DMS153 treated with DMSO at 0.1 percent for 48 hours (cell line): Measurements from ENCODE around the gene SHISAL1.

Source experiments
- DNase-seq: peaks from one replicate; lab custom pipeline; 2025; ENCODE audit not compliant: unreplicated experiment; lab: John Stamatoyannopoulos, UW

SHISAL1 gene

DNA sequence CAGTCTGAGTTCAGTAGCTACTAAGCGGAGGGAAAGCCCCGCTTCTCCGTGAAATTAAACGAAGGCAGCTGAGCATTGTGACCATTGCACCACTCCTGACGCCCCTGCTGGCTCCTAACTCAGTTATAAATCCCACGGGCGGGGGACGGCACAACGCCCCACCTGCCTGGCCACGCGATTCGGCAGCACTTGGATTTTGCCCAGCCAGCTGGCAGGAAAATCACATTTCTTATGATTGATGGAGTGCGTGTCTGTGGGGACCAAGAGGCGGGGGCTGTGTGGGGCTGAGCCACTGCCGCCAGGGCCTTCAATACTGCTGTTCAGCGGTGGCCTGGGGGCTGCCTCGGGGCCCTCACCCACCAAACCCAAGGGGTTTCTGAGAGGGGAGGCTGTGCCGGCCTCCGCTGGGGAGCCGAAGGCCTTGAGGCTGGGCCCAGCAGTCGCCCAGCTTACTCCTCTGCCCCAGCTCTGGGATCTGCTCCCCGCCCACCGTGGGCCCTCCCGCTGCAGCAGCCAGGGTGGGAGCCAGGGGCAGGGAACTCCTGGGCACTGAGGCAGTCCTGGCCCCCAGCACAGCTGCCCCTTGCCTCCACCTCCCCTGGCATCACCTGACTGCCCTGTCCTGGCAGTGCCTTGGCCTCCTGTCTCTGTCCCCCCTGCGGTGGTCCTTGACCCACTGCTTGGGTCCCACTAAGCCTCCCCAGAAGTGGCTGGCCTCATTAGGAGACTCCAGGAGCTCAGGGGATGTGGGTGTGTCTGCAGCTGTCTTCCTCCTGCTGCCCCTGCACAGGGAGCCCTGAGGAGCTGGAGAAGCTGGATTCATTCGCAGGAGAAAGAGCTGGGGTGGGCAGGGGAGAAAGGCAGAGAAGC, 30.7 kb downstream of the SHISAL1 start:
- DNase-seq, result no peak

DNA sequence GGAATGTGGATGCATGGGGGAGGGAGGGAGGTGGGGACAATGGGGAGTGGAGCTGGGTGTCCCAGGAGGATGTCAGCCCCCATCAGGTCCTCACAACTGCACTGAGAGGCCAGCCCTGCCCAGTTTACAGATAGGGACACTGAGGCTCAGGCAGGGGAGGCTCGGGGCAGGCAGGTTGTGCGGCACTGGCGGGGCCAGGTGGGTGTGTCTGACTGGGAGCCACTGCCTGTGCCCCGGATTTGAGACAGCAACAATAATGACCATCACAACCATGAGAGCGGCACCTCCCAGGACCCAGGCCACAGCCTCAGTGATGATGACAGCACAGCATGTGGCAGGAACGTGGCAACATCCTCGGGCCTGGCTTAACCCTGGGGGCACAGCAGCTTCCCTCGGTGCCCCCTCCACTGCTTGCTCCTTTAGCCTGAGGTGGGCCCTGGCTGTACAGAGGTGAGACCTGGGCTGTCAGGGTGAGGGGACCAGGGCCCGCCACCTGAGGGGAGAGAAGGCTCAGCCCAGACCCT, 32.0 kb downstream of the SHISAL1 start:
- DNase-seq, result no peak

DNA sequence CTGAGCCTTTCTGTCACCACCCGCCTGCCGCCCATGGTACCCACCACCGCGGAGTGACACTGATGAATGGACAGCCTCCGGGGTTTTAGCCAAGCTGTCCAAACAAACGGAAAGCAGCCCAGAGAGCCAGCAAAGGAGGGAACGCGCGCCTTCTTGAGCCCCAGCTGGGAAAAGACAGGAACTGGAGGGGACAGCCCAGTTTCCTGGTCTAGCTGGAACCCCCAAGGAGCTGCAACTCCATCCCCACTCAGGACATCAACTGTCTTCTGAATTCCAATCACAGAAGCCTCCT, 33.7 kb downstream of the SHISAL1 start:
- no peak for DNase-seq

DNA sequence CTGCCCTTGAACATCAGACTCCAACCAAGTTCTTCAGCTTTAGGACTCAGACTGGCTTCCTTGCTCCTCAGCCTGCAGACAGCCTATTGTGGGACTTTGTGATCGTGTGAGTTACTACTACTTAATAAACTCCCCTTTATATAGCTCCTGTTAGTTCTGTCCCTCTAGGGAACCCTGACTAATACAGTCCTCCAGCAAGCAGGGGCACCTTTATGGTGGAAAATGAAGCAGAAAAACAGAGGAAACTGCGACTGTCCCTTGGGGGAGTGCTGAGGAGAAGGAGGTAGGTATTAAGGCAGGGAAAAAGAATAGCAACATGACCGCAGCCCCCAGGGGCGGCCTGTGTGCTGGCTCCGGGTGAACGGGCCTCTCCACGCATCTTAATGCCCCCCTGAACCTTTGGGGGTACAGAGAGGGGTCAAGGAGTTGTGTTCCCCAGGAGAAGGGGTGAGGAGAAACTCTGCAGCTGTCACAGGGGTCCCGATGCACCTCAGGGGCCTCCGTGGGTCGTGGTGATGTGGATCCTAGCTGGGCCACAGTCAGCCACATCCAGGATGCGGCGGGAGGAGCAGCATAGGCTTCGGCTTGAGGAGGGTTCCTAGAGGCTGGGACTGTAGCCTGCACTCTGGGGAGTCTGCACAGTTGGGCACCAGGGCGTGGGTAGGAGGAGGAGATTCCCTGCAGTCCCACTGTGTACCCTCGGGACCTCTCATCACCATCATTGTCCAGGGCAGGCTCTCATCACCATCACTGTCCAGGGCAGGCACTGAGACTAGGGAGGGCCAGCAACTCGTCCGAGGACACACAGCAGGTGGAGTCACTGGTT, 34.3 kb downstream of the SHISAL1 start:
- no peak for DNase-seq

DNA sequence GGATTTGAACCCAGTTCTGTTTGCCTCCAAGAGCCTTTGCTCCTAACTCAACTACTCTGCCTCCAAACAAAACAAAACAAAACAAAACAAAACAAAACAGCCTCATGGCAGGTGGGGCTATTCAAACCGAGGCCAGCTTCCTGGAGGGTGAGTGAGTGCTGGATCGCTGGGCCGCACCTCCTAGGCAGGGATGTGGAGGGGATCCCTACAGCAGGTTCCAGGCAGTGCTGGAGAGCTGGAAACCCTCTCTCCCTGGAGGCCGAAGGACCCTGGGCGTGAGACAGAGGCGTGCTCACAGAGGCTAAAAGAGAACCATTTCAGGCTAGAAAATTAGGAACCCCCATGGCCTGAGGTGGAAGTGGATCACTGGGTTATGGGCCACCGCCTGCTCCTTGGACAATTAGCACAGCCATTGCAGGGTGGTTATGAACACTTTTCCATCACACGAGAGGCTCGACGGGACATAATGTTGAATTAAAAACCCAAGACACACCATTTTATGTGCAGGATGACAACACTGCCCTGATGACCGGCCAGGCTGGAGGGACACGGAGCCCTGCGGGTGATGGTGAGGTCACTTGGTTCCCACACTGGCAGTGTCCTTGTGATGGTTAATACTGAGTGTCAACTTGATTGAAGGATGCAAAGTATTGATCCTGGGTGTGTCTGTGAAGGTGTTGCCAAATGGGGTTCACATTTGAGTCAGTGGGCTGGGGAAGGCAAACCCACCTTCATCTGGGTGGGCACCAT, 35.2 kb downstream of the SHISAL1 start:
- DNase-seq, result no peak

DNA sequence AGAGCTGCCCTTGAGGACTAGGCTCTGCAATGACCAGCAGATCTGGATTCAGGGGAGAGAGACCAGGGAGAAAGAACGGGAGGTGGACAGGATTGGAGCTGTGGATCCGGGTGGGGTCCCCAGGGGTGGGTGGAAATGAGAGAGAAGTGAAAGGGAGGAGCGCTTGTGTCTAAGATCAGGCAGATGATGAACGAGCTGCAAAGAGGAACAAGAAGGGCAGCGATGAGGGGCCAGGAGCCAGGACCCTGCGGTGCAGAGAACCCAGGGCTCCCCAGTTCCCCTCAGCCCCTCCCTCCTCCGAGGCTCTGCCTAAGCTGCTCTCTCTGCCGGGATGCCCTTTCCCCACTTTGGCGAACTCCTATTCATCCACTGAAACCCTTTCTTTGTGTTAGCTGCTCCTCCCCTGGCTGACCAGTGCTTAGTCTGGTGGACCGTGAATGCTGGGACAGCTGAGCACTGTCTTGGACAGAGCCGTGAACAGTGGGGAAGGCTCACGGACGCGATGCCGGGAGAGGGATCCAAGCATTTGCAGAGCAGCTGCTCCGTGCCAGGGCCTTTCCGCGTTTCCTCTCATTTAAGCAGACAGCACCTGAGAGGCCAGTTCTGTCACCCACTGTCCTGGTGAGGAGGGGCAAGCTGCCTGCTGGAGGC, 35.9 kb downstream of the SHISAL1 start:
- no peak for DNase-seq

DNA sequence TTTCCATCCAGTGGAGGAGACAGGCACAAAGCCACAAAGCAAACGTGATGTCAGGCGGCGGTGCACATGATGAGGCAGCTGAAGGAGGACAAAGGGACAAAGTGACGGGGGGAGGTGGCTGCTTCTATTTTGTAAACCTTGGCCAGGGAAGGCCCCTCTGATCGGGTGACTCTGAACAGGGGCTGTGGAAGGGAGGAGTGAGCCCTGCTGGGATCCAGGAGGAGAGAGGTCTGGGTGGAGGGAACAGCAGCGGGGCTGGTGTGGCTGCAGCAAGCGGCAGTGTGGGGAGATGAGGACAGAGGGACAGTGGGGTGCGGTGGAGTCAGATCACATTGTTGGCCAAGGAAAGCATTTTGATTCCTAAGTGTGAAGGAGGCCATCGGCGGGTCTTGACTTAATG, 36.7 kb downstream of the SHISAL1 start:
- DNase-seq, result no peak

DNA sequence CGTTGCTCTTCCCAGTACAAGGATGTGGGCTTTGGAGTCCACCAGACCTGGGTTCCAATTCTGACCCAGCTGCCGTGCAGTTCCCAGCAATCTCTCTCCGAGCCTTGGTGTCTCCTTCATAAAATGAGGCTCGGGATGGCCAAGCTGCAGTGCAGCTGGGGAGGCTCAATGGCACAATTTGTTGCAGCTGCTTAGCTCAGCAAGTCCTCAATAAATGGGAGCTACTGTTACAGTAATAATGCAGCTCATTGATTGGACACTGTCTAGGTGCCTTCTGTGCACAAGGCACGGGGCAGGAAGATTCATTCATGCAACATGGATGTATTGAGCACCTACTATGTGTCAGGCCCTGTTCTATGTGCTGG, 37.1 kb downstream of the SHISAL1 start:
- no peak for DNase-seq

DNA sequence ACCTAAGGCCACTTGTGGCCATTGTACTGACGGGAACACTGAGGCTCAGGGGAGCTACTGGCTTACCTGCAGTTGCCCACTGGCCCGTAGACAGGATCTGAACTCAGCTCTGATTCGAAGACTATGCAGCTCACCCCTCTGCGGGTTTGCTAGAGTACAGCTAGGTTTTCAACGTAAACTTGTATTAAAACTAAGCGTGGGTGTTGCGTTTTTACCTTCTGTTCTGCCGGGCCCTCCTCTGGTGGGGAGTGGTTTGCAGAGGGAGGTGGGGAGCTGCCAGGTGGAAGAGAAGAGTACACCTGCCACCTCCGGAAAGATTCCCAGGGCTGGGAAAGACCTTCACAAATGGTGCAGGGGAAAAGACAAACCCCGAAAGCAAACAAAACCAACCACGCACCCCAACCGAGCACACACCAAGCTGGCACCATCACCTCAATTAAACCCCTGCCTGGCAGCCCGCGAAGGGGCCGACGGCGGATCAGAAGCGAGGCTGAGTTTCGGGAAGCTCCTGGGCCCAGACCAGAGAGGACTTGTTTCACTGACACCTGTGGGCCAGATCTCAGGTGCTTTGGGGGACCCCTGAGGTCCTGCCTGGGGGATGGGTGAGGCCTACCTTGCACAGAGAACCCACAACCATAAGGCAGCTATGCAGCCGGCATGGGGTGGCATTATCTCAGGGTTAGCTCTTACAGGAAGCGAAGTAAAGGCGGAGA, 37.7 kb downstream of the SHISAL1 start:
- DNase-seq, result no peak

DNA sequence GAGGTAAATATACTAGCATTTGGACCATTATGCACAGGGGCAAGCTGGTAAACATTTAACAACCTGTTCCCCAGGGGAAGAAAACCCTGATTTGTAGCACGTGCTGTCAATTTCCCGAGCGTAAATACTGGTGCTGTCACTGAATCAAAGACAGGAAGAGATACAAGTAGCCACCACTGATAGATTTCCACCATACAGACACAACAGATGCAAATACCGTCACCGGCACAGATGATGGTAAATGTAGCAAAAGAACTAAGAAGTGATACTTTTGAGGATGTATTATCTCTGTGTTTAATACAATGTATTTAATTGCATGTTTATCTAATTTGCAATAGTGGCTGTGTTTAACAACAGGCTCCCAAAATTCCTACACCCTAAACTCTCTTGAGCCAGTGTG, 39.6 kb downstream of the SHISAL1 start:
- DNase-seq, result no peak

DNA sequence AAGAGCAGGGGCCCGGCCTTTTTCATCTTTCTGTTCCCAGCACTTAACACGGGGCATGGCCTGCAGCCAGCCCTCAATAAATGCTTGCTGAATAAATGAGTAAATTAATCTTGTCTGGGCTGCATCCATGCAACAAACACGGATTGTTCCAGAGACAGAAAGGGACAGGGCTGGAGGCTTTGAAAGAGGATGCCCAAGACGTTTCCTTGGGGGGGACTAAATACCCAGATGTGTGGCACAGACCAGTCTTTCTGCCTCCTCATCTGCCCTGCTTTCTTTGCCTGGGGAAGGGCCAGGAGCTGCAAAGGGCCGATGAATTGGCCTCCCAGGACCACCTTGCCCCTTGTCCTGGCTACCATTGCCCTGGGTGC, 40.4 kb downstream of the SHISAL1 start:
- DNase-seq, result no peak

DNA sequence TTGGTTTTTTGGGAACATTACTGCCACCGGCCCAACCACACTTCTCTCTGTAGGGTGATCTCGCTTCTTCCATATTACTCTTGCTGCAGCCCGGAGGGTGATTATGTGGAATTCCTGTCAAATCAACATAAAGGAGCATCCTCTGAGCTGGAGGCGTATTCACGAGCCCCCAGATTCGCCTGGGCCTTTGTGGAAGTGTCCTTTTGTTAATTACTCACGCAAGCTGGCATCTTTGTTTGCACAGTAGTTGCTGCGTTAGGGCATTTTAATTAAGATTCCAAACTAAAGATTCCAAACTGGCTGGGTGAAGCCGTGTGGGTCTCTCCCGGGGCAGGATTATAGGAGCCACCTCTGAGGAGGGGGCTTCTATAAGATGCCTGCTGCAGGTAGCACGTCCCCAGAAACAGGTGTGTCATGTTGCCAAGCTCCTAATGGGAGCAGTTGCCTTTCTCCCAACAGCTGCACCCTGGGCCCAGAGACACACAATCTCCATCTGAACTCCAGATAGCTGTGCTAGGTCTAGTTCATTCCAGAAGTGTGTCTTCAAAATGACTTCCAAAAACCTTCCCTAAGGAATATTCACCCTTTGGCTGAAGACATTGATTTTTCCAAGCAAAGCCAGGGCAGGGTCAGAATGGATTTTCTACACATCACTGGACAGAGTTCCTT, 40.9 kb downstream of the SHISAL1 start:
- no peak for DNase-seq

DNA sequence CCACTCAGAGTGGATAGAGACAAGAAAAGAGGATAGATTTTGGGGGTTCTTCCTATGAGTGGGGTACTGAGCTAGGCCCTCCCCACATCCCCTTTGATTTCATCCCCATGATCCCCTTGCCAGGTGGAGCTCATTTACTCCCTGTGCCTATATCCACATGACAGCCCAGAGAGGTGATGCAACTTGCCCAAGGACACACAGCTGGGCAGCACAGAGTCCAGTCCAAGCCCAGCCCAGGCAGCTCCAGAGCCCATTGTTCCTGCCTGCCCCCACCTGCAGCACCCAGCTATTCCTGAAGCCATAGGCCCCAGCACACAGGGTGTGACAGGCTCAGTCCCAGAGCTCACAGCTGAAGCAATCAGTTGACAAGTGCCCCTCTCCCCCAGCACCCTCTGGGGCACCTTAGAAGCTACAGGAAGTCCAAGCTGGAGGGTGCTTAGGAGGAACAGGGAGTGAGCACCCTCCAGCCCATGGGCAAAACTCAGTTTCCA, 41.7 kb downstream of the SHISAL1 start:
- no peak for DNase-seq

DNA sequence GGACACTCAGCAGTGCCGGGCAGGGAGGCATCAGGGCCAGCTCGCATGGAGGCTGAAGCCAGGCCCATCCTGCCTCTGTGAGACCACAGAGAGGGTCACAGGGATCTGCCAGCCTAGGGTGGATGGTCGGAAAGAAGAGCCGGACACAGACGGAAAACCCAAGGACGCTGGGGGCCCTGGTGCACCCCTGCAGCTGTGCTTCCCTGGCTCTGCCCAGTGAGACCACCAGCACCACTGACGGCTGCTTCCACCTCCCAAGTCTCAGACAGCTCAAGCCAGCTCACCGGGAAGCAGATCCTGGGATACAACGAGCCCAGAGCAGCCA, 42.2 kb downstream of the SHISAL1 start:
- no peak for DNase-seq

DNA sequence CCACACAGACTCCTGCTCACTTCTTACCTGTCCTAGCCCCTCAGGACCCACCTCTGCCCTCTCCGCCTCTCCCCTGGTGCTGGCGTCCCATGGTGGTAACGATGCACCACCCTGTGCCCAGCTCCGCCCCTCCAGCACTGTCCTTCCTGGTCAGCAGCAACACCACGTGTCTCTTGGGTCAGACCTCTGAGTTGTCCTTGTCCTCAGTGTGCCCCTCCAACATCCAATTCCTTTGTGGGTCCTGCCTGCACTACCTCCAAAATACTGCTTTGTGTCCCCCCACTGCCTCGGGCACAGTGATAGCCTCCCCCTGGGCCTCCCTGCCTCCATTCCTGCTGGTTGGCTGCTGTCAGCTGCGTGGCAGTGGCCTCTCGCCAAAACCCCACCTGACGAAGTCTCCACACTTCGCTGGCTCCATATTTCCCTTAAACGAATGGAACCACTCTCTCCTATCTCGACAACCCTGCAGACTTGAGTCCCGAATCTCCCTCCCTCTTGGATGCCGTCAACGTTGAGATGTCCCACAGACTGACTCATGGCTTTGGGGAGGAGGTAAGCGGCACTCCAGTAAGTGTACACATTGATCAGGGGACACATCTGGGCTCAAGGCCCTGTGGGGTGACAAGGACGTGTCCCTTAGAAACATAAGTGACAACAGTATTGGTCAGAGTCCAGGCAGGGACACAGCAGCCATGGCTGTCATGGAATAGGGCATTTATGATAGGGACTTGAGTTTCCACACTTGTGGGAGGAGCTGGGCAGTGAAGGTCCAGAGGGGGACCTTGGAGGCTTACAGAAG, 42.8 kb downstream of the SHISAL1 start:
- DNase-seq, result no peak

DNA sequence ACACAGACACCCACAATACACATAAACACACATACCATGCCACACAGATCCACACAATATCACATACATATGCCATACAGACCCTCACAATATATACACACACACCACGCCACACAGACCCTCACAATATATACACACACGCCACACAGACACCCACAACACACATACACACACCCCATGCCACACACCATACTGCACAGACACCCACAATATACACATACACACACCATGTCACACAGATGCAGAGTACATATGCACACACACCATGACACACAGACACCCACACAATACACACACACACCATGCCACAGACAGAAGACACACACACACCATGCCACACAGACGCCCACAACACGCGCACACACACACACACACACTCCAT, 43.6 kb downstream of the SHISAL1 start:
- DNase-seq, result no peak

DNA sequence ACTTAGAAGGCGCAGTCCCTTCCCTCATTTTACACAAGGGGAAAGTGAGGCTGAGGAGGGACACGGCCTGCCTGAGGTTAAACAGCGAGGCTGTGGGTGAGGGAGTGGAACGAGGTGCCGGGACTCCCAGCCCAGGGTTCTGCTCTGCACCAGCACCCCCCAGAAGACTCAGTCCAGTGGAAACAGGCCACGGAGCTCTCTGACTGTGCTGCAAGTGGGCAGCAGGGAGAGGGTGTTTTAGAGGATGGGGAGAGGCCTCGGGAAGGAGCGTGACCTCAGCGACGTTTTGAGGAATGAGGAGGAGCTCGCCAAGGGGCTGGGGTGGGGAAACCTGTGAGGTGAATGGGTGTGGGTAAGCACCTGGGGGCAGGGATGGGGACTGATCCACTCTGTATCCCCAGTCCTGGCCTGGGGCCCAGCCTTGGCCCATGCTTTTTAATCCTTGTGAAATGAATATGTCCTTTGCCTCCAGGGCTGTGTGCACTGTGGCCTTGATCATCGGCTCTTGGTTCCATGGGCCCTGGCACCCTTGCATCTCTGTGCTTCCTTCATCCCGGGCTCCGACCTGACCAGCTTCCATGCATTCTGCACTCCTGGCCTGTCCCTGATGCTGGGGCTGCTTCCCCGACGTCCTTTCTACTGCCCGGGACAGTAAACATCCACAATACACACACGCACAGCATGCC, 44.2 kb downstream of the SHISAL1 start:
- no peak for DNase-seq

DNA sequence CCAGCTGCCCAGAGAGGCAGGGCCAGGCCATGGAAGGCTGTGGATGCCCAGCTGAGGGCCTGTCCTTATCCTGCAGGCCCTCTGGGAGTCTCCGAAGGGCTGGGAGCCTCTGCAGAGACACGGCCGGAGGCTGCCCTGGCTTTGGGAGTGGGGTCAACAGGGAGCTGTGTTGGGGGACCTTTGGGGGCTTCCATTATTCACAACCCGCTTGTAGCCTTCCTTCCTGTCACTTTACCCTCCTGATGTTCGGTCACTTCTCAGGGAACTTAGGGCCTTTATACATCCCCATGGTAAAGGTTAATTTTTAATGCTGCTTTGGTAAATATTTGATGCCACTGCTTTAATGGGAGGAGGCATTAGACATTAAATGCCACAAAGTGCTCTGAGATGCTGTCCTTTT, 44.9 kb downstream of the SHISAL1 start:
- DNase-seq, result no peak
